Right atrium auricular region (tissue), 2 donors: Measurements from ENCODE around the gene MTA3. TPM values are rescaled to one million over a fixed set of nuclear protein-coding genes. Genes with fewer than 3 reads are reported as not detected.
A peak's percentile ranks its signal among the peaks of the same experiment; 100 is the strongest.

Experiments used
- DNase-seq: peaks from one replicate; pipeline ENCODE4 v3.0.0-alpha.2; 2019; ENCODE audit warnings: low spot score
- H3K27ac ChIP-seq, 2 donors: fragments of 200-600 bp; sonication (generic); 1 replicate in 1 of 2; 2 replicates in 1 of 2; pipeline ENCODE4 v1.5.1; 2016 to 2019
- H3K27me3 ChIP-seq, 2 donors: fragments of 200-600 bp; sonication (generic); one replicate each; pipeline versions ENCODE4 v1.5.1 to v1.6.0; 2017 to 2019
- H3K36me3 ChIP-seq: fragments of 200-600 bp; sonication (generic); one replicate; pipeline ENCODE4 v1.5.1; 2016
- H3K4me1 ChIP-seq, 2 donors: fragments of 200-600 bp; sonication (generic); one replicate each; pipeline versions ENCODE4 v1.5.1 to v1.6.0; 2017 to 2019
- H3K4me3 ChIP-seq, 2 donors: fragments of 200-600 bp; sonication (generic); 1 replicate in 1 of 2; 2 replicates in 1 of 2; pipeline ENCODE4 v1.5.1; 2017 to 2019; ENCODE audit warnings: mild to moderate bottlenecking in 1 of 2, moderate library complexity in 1 of 2
- H3K9me3 ChIP-seq, 2 donors: fragments of 200-600 bp; sonication (generic); one replicate each; pipeline ENCODE4 v1.5.1; 2019
- CTCF ChIP-seq, 2 donors: fragments of 200-600 bp; sonication (generic); IDR thresholded peaks; one replicate each; pipeline ENCODE4 v1.5.1; 2019; ENCODE audit warnings: antibody characterized with exemption in 2 of 2
- total RNA-seq, 2 donors: library from RNA; depleted of rRNA; stranded (reverse); fragments of >200 nt; gene quantifications; one replicate each; pipeline ENCODE4 v1.1.0, GENCODE V29; 2016

MTA3 gene
- total RNA-seq, 2 donors from 2014 or later, result 12.9 to 18.5 TPM

DNA sequence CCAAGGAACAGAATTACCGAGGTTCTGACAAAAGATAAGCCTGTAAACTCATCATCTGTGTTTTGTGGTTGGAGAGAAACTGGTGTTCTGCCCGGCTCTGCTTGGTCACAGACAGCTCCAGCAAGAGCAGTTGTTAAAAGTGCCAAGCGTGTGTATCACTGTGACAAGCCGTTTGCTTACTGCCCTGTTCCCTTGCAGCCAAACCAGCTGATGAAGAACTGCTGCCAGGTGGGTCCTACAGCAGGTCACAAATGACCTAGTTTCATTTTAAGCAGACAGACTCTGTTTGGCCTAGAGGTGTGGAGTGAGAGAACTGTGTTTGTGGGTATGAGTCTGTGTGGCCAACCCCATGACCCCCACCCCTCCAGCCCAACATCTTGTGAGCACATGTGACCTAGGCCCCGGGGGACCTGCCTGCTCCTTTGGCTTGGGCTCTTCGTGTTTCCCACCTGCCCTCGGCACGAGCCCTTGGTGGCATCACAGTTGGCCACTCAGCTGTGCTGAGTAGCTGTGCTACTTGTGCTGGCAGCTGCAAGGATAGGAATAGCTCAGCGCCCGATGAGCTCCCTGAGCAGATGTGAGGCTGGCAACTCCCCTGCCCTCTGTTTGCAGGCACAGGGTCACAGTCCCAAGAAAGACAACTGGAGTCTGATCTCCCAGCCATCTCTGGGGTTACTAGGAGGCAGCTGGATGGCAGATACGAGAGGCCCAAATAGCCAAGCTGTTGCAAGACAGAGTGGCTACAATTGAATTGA, 185.8 kb downstream of the MTA3 start:
- Histone ChIP-seq H3K9me3 (no peaks in the 10 kb centered on the region), H3K36me3 (no peaks in the 10 kb centered on the region), H3K27ac (peak overlapping the region in 1 of 2 donors; percentile 56), H3K4me1 (peaks cover 0 to 18% of the 10 kb centered on the region in 2 donors), H3K4me3 (no peak overlapping the region), H3K27me3 (no peaks in the 10 kb centered on the region)
- DNase-seq, result no peak
- no peak for TF ChIP-seq CTCF (IDR thresholded peaks at IDR 0.05)

- TF ChIP-seq CTCF (IDR thresholded peaks at IDR 0.05), result no peak
- no peaks in the 10 kb centered on the region for H3K27me3 ChIP-seq
- DNase-seq, result no peak
- no peak overlapping the region for H3K4me3 ChIP-seq
- peak overlapping the region in 1 of 2 donors; percentile 56 for H3K27ac ChIP-seq
- H3K36me3 ChIP-seq, result no peaks in the 10 kb centered on the region
- H3K4me1 ChIP-seq, result peaks cover 0 to 18% of the 10 kb centered on the region in 2 donors
- no peaks in the 10 kb centered on the region for H3K9me3 ChIP-seq
Observed at GRCh38 chr2:42754776-42755140, 186.3 kb downstream of the MTA3 start.

GRCh38 chr2:42755191-42755880, 186.9 kb downstream of the MTA3 start:
- Histone ChIP-seq H3K36me3 (no peaks in the 10 kb centered on the region), H3K9me3 (no peaks in the 10 kb centered on the region), H3K27me3 (no peaks in the 10 kb centered on the region), H3K4me1 (peaks cover 0 to 18% of the 10 kb centered on the region in 2 donors), H3K4me3 (no peak overlapping the region), H3K27ac (peak overlapping the region in 1 of 2 donors; percentile 56)
- TF ChIP-seq CTCF (IDR thresholded peaks at IDR 0.05), result no peak
- DNase-seq, result peak; percentile 62

GRCh38 chr2:42756150-42756775, 187.8 kb downstream of the MTA3 start:
- Histone ChIP-seq H3K4me3 (no peak overlapping the region), H3K9me3 (no peaks in the 10 kb centered on the region), H3K27me3 (no peaks in the 10 kb centered on the region), H3K4me1 (peaks cover 0 to 18% of the 10 kb centered on the region in 2 donors), H3K27ac (no peak overlapping the region), H3K36me3 (no peaks in the 10 kb centered on the region)
- TF ChIP-seq CTCF (IDR thresholded peaks at IDR 0.05), result no peak
- DNase-seq, result no peak

GRCh38 chr2:42756966-42757513, 188.6 kb downstream of the MTA3 start:
- no peaks in the 10 kb centered on the region for H3K27me3 ChIP-seq
- no peak overlapping the region for H3K27ac ChIP-seq
- DNase-seq, result no peak
- no peak for TF ChIP-seq CTCF (IDR thresholded peaks at IDR 0.05)
- no peak overlapping the region for H3K4me3 ChIP-seq
- peaks cover 0 to 18% of the 10 kb centered on the region in 2 donors for H3K4me1 ChIP-seq
- H3K36me3 ChIP-seq, result no peaks in the 10 kb centered on the region
- H3K9me3 ChIP-seq, result no peaks in the 10 kb centered on the region
